BJ (cell line): ENCODE results near the gene CAMK2D. TPM values are rescaled to one million over a fixed set of nuclear protein-coding genes. Genes with fewer than 3 reads are reported as not detected.
A peak's percentile ranks its signal among the peaks of the same experiment; 100 is the strongest.

Experiments
- CTCF ChIA-PET: fragments of 350-600 bp; formaldehyde crosslinking; extraction: SDS; loops from one replicate; lab custom pipeline; 2021; ENCODE audit warnings: antibody characterized with exemption, inconsistent platforms; lab: Yijun Ruan, JAX
- POLR2A ChIA-PET: fragments of 300-600 bp; sonication (Branson Sonifier 250); formaldehyde crosslinking; extraction: SDS; loops from one replicate; lab custom pipeline; 2021; ENCODE audit warnings: antibody characterized with exemption; lab: Charles Lee
- DNase-seq: peaks from one replicate; pipeline ENCODE4 v3.0.0-alpha.2; 2011; ENCODE audit warnings: low read depth
- H3K27me3 ChIP-seq: 2 replicates; pipeline ENCODE4 v1.6.0; 2011; ENCODE audit warnings: low read length; ENCODE audit not compliant: control insufficient read depth, insufficient read depth
- H3K36me3 ChIP-seq: 2 replicates; pipeline ENCODE4 v1.5.1; 2011; ENCODE audit warnings: low read length; ENCODE audit not compliant: control insufficient read depth, insufficient read depth
- H3K4me3 ChIP-seq: 2 replicates; pipeline ENCODE4 v1.5.1; 2011; ENCODE audit warnings: low read depth, mild to moderate bottlenecking, control low read depth, low read length
- polyA plus RNA-seq: library from polyadenylated mRNA; depleted of rRNA; stranded (reverse); fragments of >200 nt; gene quantifications from 2 replicates; pipeline ENCODE4 v1.2.3, GENCODE V29; 2011
- TF ChIP-seq, protein P1 (sequence below): IDR thresholded peaks from 2 replicates; pipeline ENCODE4 v1.5.1; 2011; ENCODE audit warnings: low read depth, mild to moderate bottlenecking, control low read depth, inconsistent platforms, low read length, moderate library complexity; ENCODE audit not compliant: insufficient read depth

Gene CAMK2D
- polyA plus RNA-seq, 1 experiment: 41.8 TPM

DNA sequence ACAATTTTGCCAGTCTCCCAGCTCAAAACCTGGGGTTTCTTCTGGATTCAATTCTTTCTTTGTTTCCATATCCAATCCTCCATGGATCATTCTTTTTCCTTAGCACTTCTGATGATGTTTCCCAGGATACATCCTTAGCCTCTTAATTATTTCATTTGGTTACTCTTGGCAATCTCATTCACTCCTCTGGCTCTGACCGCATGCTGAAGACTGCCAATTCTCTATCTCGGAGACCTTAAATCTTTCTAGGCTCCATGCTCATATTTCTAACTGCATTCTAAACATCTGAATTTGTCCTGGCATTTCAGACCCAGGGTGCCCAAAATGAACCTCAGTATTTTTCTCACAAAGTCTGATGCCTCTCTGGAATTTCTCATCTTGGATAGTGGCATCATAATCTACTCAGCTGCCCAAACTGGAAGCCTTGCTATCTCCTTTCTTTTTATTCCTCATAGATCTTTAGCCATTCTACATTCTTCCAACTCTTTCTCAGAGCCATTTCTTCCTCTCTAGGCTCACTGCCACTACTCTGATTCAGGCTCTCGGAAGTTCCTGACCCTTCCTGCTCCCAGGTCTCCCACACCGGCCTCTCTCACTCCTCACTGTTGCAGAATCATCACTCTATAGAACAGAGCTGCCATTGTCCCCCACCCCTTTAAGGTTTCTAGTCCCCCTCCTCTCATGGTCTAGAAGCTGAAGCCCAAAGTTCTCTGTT lies 290.2 kb downstream of the CAMK2D start:
- CTCF ChIA-PET: interaction anchor here (0.7 to 0.9 kb wide), 2 partner anchors 10 to 76 kb away, joined by 3 to 6 read pairs; no protein-coding TSS in a partner anchor

DNA sequence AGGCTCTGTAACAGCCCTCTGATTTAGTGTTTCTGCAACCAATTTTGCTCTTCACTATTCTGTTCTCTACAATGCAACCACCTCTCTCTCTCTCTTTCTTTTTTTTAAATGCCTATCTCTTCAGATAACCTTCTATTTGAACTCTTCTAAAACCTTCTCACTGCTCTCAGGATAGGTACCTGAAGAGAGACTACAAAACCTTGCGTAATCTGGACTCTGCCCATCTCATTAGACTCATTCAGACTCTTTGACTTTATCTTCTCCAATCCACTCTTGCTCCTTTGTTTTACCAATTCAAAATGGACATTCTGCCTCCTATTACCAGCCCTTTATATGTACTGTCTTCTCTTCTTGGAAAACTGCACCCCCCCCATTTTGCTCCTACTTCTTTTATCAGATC lies 291.6 kb downstream of the CAMK2D start:
- CTCF ChIA-PET: interaction anchor here (0.9 kb wide), 1 partner anchor 77 kb away, joined by 6 read pairs; no protein-coding TSS in a partner anchor
- TF ChIP-seq, protein P1, sequence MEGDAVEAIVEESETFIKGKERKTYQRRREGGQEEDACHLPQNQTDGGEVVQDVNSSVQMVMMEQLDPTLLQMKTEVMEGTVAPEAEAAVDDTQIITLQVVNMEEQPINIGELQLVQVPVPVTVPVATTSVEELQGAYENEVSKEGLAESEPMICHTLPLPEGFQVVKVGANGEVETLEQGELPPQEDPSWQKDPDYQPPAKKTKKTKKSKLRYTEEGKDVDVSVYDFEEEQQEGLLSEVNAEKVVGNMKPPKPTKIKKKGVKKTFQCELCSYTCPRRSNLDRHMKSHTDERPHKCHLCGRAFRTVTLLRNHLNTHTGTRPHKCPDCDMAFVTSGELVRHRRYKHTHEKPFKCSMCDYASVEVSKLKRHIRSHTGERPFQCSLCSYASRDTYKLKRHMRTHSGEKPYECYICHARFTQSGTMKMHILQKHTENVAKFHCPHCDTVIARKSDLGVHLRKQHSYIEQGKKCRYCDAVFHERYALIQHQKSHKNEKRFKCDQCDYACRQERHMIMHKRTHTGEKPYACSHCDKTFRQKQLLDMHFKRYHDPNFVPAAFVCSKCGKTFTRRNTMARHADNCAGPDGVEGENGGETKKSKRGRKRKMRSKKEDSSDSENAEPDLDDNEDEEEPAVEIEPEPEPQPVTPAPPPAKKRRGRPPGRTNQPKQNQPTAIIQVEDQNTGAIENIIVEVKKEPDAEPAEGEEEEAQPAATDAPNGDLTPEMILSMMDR: no peak
- POLR2A ChIA-PET: no interaction called here

More for the DNA sequence above, 290.2 kb downstream of the CAMK2D start:
- Histone ChIP-seq H3K4me3 (no peak overlapping the region), H3K36me3 (no peaks in the 10 kb centered on the region), H3K27me3 (no peaks in the 10 kb centered on the region)
- no peak for DNase-seq
- TF ChIP-seq, protein P1: no peak
- POLR2A ChIA-PET: no interaction called here

DNA sequence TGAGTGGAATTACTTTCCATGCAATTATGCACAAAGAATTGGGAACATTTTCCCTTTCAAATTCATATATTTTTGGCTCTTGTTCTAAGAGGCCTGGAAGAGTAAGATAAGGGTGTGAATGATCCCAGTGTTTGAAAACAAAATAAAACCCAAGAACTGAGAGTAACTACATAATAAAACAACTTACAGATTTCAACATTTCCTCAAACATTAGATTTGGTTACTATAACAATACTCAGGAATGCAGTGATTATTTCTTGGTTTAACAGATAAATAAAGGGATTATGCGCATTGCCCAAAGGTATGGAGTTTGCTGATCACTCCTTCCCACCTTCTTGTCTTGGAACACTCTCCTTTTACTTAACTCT lies 292.5 kb downstream of the CAMK2D start:
- POLR2A ChIA-PET: interaction anchor here (0.8 kb wide), 1 partner anchor 71 kb away, joined by 4 read pairs; no protein-coding TSS in a partner anchor

More for the DNA sequence above, 291.6 kb downstream of the CAMK2D start:
- no peak overlapping the region for H3K4me3 ChIP-seq
- no peak for DNase-seq
- H3K36me3 ChIP-seq: no peaks in the 10 kb centered on the region
- no peaks in the 10 kb centered on the region for H3K27me3 ChIP-seq

DNA sequence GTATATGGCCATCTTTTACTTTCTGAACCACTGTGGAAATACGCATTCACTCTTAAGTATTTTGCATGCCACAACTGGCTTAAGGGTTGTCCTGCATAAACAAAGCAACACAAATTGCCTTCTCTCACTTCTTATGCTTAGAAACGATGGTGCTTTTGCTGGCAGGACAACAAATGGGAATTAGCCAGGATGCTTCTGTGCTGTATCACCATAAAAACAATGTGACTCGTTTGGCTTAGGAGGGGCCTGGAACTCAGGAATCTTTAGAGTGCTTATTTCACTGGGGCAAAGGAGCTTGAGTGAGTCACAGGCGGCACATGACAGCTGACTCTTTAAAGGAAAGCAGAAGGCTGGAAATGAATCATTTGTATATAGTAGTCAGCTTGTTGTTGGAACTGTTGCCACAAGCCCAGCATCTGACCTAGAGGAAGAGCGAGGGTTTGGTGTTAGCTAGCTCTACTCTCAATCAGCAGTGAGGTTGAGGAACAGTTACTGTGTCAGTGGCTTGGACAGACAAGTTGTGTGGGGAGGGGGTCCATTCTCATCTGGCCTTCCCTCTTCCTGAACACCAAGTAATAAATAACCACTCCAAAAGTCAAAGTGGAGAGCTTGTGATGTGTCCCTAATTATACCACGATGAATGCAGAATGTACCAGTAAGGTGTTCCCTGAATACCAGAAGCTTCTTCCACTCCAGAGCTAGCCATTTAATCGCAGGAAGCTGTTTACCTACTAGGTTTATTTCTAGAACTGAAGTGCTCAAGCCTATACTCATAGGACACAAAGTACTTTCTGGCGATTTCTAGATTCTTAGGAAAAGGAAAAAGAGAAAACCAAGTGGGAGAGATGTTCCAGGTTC lies 293.1 kb downstream of the CAMK2D start:
- ChIA-PET CTCF (interaction anchor here (0.9 to 1.6 kb wide), 3 partner anchors 11 to 44 kb away, joined by 3 to 5 read pairs (median 3); no protein-coding TSS in a partner anchor), POLR2A (interaction anchor here (0.8 kb wide), 1 partner anchor 71 kb away, joined by 4 read pairs; no protein-coding TSS in a partner anchor)
- Histone ChIP-seq H3K36me3 (no peaks in the 10 kb centered on the region), H3K4me3 (peak overlapping the region; percentile 2; the same call in 1 of the 2 replicates), H3K27me3 (no peaks in the 10 kb centered on the region)
- TF ChIP-seq, protein P1: no peak
- DNase-seq: peak; percentile 100

More for the DNA sequence above, 292.5 kb downstream of the CAMK2D start:
- CTCF ChIA-PET: interaction anchor here (0.9 kb wide), 1 partner anchor 43 kb away, joined by 3 read pairs; no protein-coding TSS in a partner anchor
- TF ChIP-seq, protein P1: no peak
- Histone ChIP-seq H3K36me3 (no peaks in the 10 kb centered on the region), H3K27me3 (no peaks in the 10 kb centered on the region), H3K4me3 (no peak overlapping the region)
- DNase-seq: no peak
